ENCODE measurements around the gene ACBD3.

Gene ACBD3

GRCh38 chr1:226215239-226215638 lies 28.7 kb upstream of the ACBD3 start:
- no peak overlapping the region for H3K27ac ChIP-seq (ENCODE audit: low read depth, low read length)
- H3K36me3 ChIP-seq (ENCODE audit: control insufficient read depth, low read length), result no peaks in the 10 kb centered on the region
- H3K4me2 ChIP-seq (ENCODE audit: low read length), result peak overlapping the region; percentile 20; the same call in 1 of the 2 replicates
- no peaks in the 10 kb centered on the region for H3K79me2 ChIP-seq (ENCODE audit: control insufficient read depth, low read length)
- TF ChIP-seq CTCF (IDR thresholded peaks at IDR 0.05; ENCODE audit: low read depth, low read length, poor library complexity, severe bottlenecking) (no peak), EZH2phosphoT487 (IDR thresholded peaks at IDR 0.05; ENCODE audit: borderline replicate concordance, low read length) (no peak)
- peaks cover 18% of the 10 kb centered on the region for H3K4me1 ChIP-seq (ENCODE audit: control insufficient read depth, low read length)
- no peaks in the 10 kb centered on the region for H3K27me3 ChIP-seq (ENCODE audit: control insufficient read depth, low read length)
- H3K9me3 ChIP-seq (ENCODE audit: control insufficient read depth, insufficient read depth, low read length), result no peaks in the 10 kb centered on the region
- no peaks in the 10 kb centered on the region for H3K9me2 ChIP-seq (replicated peaks; ENCODE audit: control insufficient read depth, low read length)
- no peaks in the 10 kb centered on the region for H4K20me1 ChIP-seq (ENCODE audit: control insufficient read depth, insufficient read depth, low read depth, low read length)
- H3F3A ChIP-seq (ENCODE audit: control insufficient read depth, insufficient read depth), result peaks cover 5% of the 10 kb centered on the region; the same call in 1 of the 2 replicates
- no peak overlapping the region for H3K4me3 ChIP-seq (ENCODE audit: low read length)

- Histone ChIP-seq H3K4me2 (ENCODE audit: low read length) (no peak overlapping the region), H4K20me1 (ENCODE audit: control insufficient read depth, insufficient read depth, low read depth, low read length) (no peaks in the 10 kb centered on the region), H3F3A (ENCODE audit: control insufficient read depth, insufficient read depth) (peaks cover 5% of the 10 kb centered on the region; the same call in 1 of the 2 replicates), H3K36me3 (ENCODE audit: control insufficient read depth, low read length) (no peaks in the 10 kb centered on the region), H3K4me3 (ENCODE audit: low read length) (no peak overlapping the region), H3K27ac (ENCODE audit: low read depth, low read length) (no peak overlapping the region), H3K4me1 (ENCODE audit: control insufficient read depth, low read length) (peaks cover 13% of the 10 kb centered on the region), H3K27me3 (ENCODE audit: control insufficient read depth, low read length) (no peaks in the 10 kb centered on the region), H3K79me2 (ENCODE audit: control insufficient read depth, low read length) (no peaks in the 10 kb centered on the region), H3K9me3 (ENCODE audit: control insufficient read depth, insufficient read depth, low read length) (no peaks in the 10 kb centered on the region), H3K9me2 (replicated peaks; ENCODE audit: control insufficient read depth, low read length) (no peaks in the 10 kb centered on the region)
- TF ChIP-seq EZH2phosphoT487 (IDR thresholded peaks at IDR 0.05; ENCODE audit: borderline replicate concordance, low read length) (no peak), CTCF (IDR thresholded peaks at IDR 0.05; ENCODE audit: low read depth, low read length, poor library complexity, severe bottlenecking) (no peak)
These were observed 26.0 kb upstream of the ACBD3 start for GRCh38 chr1:226212545-226212944.

- Histone ChIP-seq H3K4me1 (ENCODE audit: control insufficient read depth, low read length) (peaks cover 13% of the 10 kb centered on the region), H3K36me3 (ENCODE audit: control insufficient read depth, low read length) (no peaks in the 10 kb centered on the region), H3K4me2 (ENCODE audit: low read length) (no peak overlapping the region), H3K4me3 (ENCODE audit: low read length) (no peak overlapping the region), H3K27ac (ENCODE audit: low read depth, low read length) (no peak overlapping the region), H3K9me3 (ENCODE audit: control insufficient read depth, insufficient read depth, low read length) (no peaks in the 10 kb centered on the region), H3K9me2 (replicated peaks; ENCODE audit: control insufficient read depth, low read length) (no peaks in the 10 kb centered on the region), H3K79me2 (ENCODE audit: control insufficient read depth, low read length) (no peaks in the 10 kb centered on the region), H3K27me3 (ENCODE audit: control insufficient read depth, low read length) (no peaks in the 10 kb centered on the region), H4K20me1 (ENCODE audit: control insufficient read depth, insufficient read depth, low read depth, low read length) (no peaks in the 10 kb centered on the region), H3F3A (ENCODE audit: control insufficient read depth, insufficient read depth) (peaks cover 5% of the 10 kb centered on the region; the same call in 1 of the 2 replicates)
- TF ChIP-seq CTCF (IDR thresholded peaks at IDR 0.05; ENCODE audit: low read depth, low read length, poor library complexity, severe bottlenecking) (no peak), EZH2phosphoT487 (IDR thresholded peaks at IDR 0.05; ENCODE audit: borderline replicate concordance, low read length) (no peak)
These were observed 24.8 kb upstream of the ACBD3 start for GRCh38 chr1:226211181-226211821.

All from DOHH2 (cell line).